GM12891 (cell line): Measurements from ENCODE around the gene CRIM1.

Source experiments
- POLR2A ChIP-seq: IDR thresholded peaks from 2 replicates; pipeline ENCODE4 v1.6.1; 2011; ENCODE audit warnings: low read depth, low read length, control low read depth
- POLR2AphosphoS5 ChIP-seq: IDR thresholded peaks from 2 replicates; pipeline ENCODE4 v1.6.1; 2011; ENCODE audit warnings: low read depth, low read length, control low read depth
- POU2F2 ChIP-seq: IDR thresholded peaks from 2 replicates; pipeline ENCODE4 v1.6.1; 2011; ENCODE audit warnings: low read depth, mild to moderate bottlenecking, control low read depth, low read length, moderate library complexity
- SPI1 ChIP-seq: IDR thresholded peaks from 2 replicates; pipeline ENCODE4 v1.6.1; 2011; ENCODE audit warnings: low read depth, low read length, control low read depth
- TAF1 ChIP-seq: IDR thresholded peaks from 2 replicates; pipeline ENCODE4 v1.6.1; 2011; ENCODE audit warnings: low read depth, low read length, control low read depth

GRCh38 chr2:36597532-36598377 lies 242.2 kb downstream of the CRIM1 start, which contains the start of gene FEZ2:
- peak; percentile 60; the same call in 1 of the 2 replicates for TF ChIP-seq POLR2AphosphoS5
- peak; percentile 13; the same call in 1 of the 2 replicates for TF ChIP-seq TAF1
- peak; percentile 60 for TF ChIP-seq POLR2A
- TF ChIP-seq POU2F2 = 0 out of 2 replicates have a peak, but pooled peaks have one; percentile 46
- TF ChIP-seq SPI1 = no peak
